Measurements from ENCODE around the gene LSM2. TPM values are rescaled to one million over a fixed set of nuclear protein-coding genes. Genes with fewer than 3 reads are reported as not detected.
"Not testable (repeated sequence)": the region's sequence is repeated elsewhere in the genome, so short reads cannot be mapped to it uniquely, and the experiment has no call there.

LSM2 gene
- total and polyA plus RNA-seq, 3 experiments from 2014 or later: 80.8 to 172 (median 160) TPM

- DNase-seq; POLR2A ChIA-PET; H3K27me3 Mint-ChIP-seq; H3K9me3 Mint-ChIP-seq; H3K27ac ChIP-seq (ENCODE audit: low read depth, low read length); H3K4me3 Mint-ChIP-seq; H3K9me3 ChIP-seq (ENCODE audit: low read length); H3K4me3 ChIP-seq (ENCODE audit: low read length); H3K27me3 ChIP-seq (ENCODE audit: insufficient read depth, low read length, poor library complexity, severe bottlenecking): not testable (repeated sequence)
- peaks cover 33% of the 10 kb centered on the region for H3K36me3 ChIP-seq (ENCODE audit: insufficient read depth, low read length)
- H3K4me1 ChIP-seq (ENCODE audit: insufficient read depth, low read length): peaks cover 34% of the 10 kb centered on the region
- H3K27ac Mint-ChIP-seq: peak overlapping the region in 3 of 8 donors; percentile 27 to 83 (median 66)
- CTCF ChIA-PET: interaction anchor here (1.2 to 2.8 kb wide), 3 partner anchors 24 to 110 kb away, joined by 3 to 9 read pairs (median 7); partner anchors contain the start of genes EHMT2 and NEU1
- H3K4me1 Mint-ChIP-seq: peaks cover 33 to 42% (median 35%) of the 10 kb centered on the region in 3 donors
- H3K36me3 Mint-ChIP-seq: peaks cover 10 to 72% (median 14%) of the 10 kb centered on the region in 3 donors
Measured at GRCh38 chr6:31839779-31840126, 33.0 kb upstream of the LSM2 start.

- Histone ChIP-seq H3K27me3 (ENCODE audit: insufficient read depth, low read length, poor library complexity, severe bottlenecking) (no peaks in the 10 kb centered on the region), H3K9me3 (ENCODE audit: low read length) (no peaks in the 10 kb centered on the region), H3K27ac (ENCODE audit: low read depth, low read length) (no peak overlapping the region), H3K36me3 (ENCODE audit: insufficient read depth, low read length) (peaks cover 33% of the 10 kb centered on the region), H3K4me1 (ENCODE audit: insufficient read depth, low read length) (peaks cover 36% of the 10 kb centered on the region), H3K4me3 (ENCODE audit: low read length) (no peak overlapping the region)
- ChIA-PET CTCF (interaction anchor here (1.2 to 2.8 kb wide), 4 partner anchors 24 to 150 kb away, joined by 3 to 9 read pairs (median 6); partner anchors contain the start of genes EHMT2 and NEU1), POLR2A (no interaction called here)
- Mint-ChIP-seq H3K27me3 (no peaks in the 10 kb centered on the region), H3K36me3 (peaks cover 10 to 75% (median 14%) of the 10 kb centered on the region in 3 donors), H3K27ac (peak overlapping the region in 7 of 8 donors; percentile 17 to 91 (median 76)), H3K9me3 (no peaks in the 10 kb centered on the region), H3K4me3 (peak overlapping the region in 5 of 7 donors; percentile 12 to 54 (median 25)), H3K4me1 (peaks cover 38 to 49% (median 43%) of the 10 kb centered on the region in 3 donors)
- DNase-seq: no peak
Measured at GRCh38 chr6:31838968-31839367, 32.2 kb upstream of the LSM2 start.

GRCh38 chr6:31838114-31838553 is 31.4 kb upstream of the LSM2 start:
- not testable (repeated sequence) for H3K9me3 ChIP-seq (ENCODE audit: low read length); DNase-seq; H3K9me3 Mint-ChIP-seq; H3K27me3 ChIP-seq (ENCODE audit: insufficient read depth, low read length, poor library complexity, severe bottlenecking); H3K27me3 Mint-ChIP-seq
- Histone ChIP-seq H3K36me3 (ENCODE audit: insufficient read depth, low read length) (peaks cover 33% of the 10 kb centered on the region), H3K27ac (ENCODE audit: low read depth, low read length) (peak overlapping the region; percentile 28), H3K4me1 (ENCODE audit: insufficient read depth, low read length) (peaks cover 43% of the 10 kb centered on the region), H3K4me3 (ENCODE audit: low read length) (peak overlapping the region; percentile 73)
- peak overlapping the region in 5 of 7 donors; percentile 90 to 100 (median 98) for H3K4me3 Mint-ChIP-seq
- POLR2A ChIA-PET: interaction anchor here (0.7 to 1.4 kb wide), 3 partner anchors 25 to 108 kb away, joined by 3 to 6 read pairs (median 4); partner anchors contain the start of gene NEU1
- H3K4me1 Mint-ChIP-seq: peaks cover 38 to 49% (median 43%) of the 10 kb centered on the region in 3 donors
- CTCF ChIA-PET: interaction anchor here (1.5 to 2.8 kb wide), 4 partner anchors 25 to 239 kb away, joined by 4 to 9 read pairs (median 6); partner anchors contain the start of gene NEU1
- peaks cover 10 to 75% (median 14%) of the 10 kb centered on the region in 3 donors for H3K36me3 Mint-ChIP-seq
- peak overlapping the region in 6 of 8 donors; percentile 98 to 100 (median 99) for H3K27ac Mint-ChIP-seq

- peak overlapping the region; percentile 94 for H3K27ac ChIP-seq (ENCODE audit: low read depth, low read length)
- ChIA-PET CTCF (interaction anchor here (1.1 to 2.8 kb wide), 6 partner anchors 26 to 239 kb away, joined by 3 to 9 read pairs (median 4); partner anchors contain the start of gene NEU1), POLR2A (interaction anchor here (0.7 to 1.4 kb wide), 3 partner anchors 25 to 107 kb away, joined by 3 to 6 read pairs (median 4); partner anchors contain the start of gene NEU1)
- peaks cover 43% of the 10 kb centered on the region for H3K4me1 ChIP-seq (ENCODE audit: insufficient read depth, low read length)
- H3K36me3 Mint-ChIP-seq: peaks cover 10 to 72% (median 14%) of the 10 kb centered on the region in 3 donors
- peak overlapping the region; percentile 73 for H3K4me3 ChIP-seq (ENCODE audit: low read length)
- H3K27ac Mint-ChIP-seq: peak overlapping the region; percentile 61 to 100 (median 98)
- peaks cover 33% of the 10 kb centered on the region for H3K36me3 ChIP-seq (ENCODE audit: insufficient read depth, low read length)
- no peaks in the 10 kb centered on the region for H3K9me3 ChIP-seq (ENCODE audit: low read length)
- peaks cover 38 to 49% (median 43%) of the 10 kb centered on the region in 3 donors for H3K4me1 Mint-ChIP-seq
- H3K4me3 Mint-ChIP-seq: peak overlapping the region; percentile 89 to 100 (median 95)
- DNase-seq: no peak
- H3K27me3 ChIP-seq (ENCODE audit: insufficient read depth, low read length, poor library complexity, severe bottlenecking): no peaks in the 10 kb centered on the region
- no peaks in the 10 kb centered on the region for H3K9me3 Mint-ChIP-seq
- H3K27me3 Mint-ChIP-seq: no peaks in the 10 kb centered on the region
Measured at GRCh38 chr6:31837369-31838113, 30.8 kb upstream of the LSM2 start.

GRCh38 chr6:31836474-31837368 is 30.0 kb upstream of the LSM2 start:
- Mint-ChIP-seq H3K27me3 (no peaks in the 10 kb centered on the region), H3K9me3 (no peaks in the 10 kb centered on the region), H3K4me3 (peak overlapping the region; percentile 89 to 100 (median 95)), H3K27ac (peak overlapping the region; percentile 61 to 100 (median 98)), H3K36me3 (peaks cover 10 to 69% (median 14%) of the 10 kb centered on the region in 3 donors), H3K4me1 (peaks cover 38 to 49% (median 43%) of the 10 kb centered on the region in 3 donors)
- H3K27ac ChIP-seq (ENCODE audit: low read depth, low read length): peak overlapping the region; percentile 94
- POLR2A ChIA-PET: interaction anchor here (0.5 to 2.3 kb wide), 6 partner anchors 26 to 243 kb away, joined by 3 to 12 read pairs (median 4); partner anchors contain the start of genes EHMT2 and NEU1
- peaks cover 43% of the 10 kb centered on the region for H3K4me1 ChIP-seq (ENCODE audit: insufficient read depth, low read length)
- CTCF ChIA-PET: interaction anchor here (1.1 to 1.6 kb wide), 4 partner anchors 29 to 238 kb away, joined by 3 to 4 read pairs (median 4); no protein-coding TSS in a partner anchor
- peaks cover 33% of the 10 kb centered on the region for H3K36me3 ChIP-seq (ENCODE audit: insufficient read depth, low read length)
- peak overlapping the region; percentile 73 for H3K4me3 ChIP-seq (ENCODE audit: low read length)
- peak in 1 of 5 donors; percentile 23 for DNase-seq
- H3K27me3 ChIP-seq (ENCODE audit: insufficient read depth, low read length, poor library complexity, severe bottlenecking): no peaks in the 10 kb centered on the region
- no peaks in the 10 kb centered on the region for H3K9me3 ChIP-seq (ENCODE audit: low read length)

GRCh38 chr6:31836047-31836473 is 29.3 kb upstream of the LSM2 start:
- no peak for DNase-seq
- Histone ChIP-seq H3K27ac (ENCODE audit: low read depth, low read length) (peak overlapping the region; percentile 94), H3K4me1 (ENCODE audit: insufficient read depth, low read length) (peaks cover 50% of the 10 kb centered on the region), H3K9me3 (ENCODE audit: low read length) (no peaks in the 10 kb centered on the region), H3K27me3 (ENCODE audit: insufficient read depth, low read length, poor library complexity, severe bottlenecking) (no peaks in the 10 kb centered on the region), H3K36me3 (ENCODE audit: insufficient read depth, low read length) (peaks cover 33% of the 10 kb centered on the region), H3K4me3 (ENCODE audit: low read length) (peak overlapping the region; percentile 73)
- Mint-ChIP-seq H3K4me1 (peaks cover 40 to 51% (median 45%) of the 10 kb centered on the region in 3 donors), H3K27ac (peak overlapping the region; percentile 61 to 100 (median 98)), H3K9me3 (no peaks in the 10 kb centered on the region), H3K36me3 (peaks cover 10 to 63% (median 14%) of the 10 kb centered on the region in 3 donors), H3K4me3 (peak overlapping the region; percentile 89 to 100 (median 95)), H3K27me3 (no peaks in the 10 kb centered on the region)
- POLR2A ChIA-PET: interaction anchor here (0.5 to 2.3 kb wide), 5 partner anchors 27 to 678 kb away, joined by 3 to 12 read pairs (median 4); partner anchors contain the start of genes EHMT2 and NEU1
- CTCF ChIA-PET: interaction anchor here (1.0 to 2.6 kb wide), 5 partner anchors 8 to 178 kb away, joined by 3 to 9 read pairs (median 3); partner anchors contain the start of gene NEU1
